ENCODE results near the gene CHAT. TPM values are rescaled to one million over a fixed set of nuclear protein-coding genes. Genes with fewer than 3 reads are reported as not detected.

CHAT gene
- total RNA-seq, 6 experiments from 2014 or later: not detected

- Histone ChIP-seq H3K4me3 (no peak overlapping the region), H3K27me3 (no peaks in the 10 kb centered on the region), H3K27ac (no peak overlapping the region), H3K4me1 (no peaks in the 10 kb centered on the region), H3K36me3 (no peaks in the 10 kb centered on the region), H3K9me3 (no peaks in the 10 kb centered on the region)
- 58% methylated on average over 15 of the region's 15 CpGs for WGBS (ENCODE audit: insufficient coverage, low coverage, low lambda C conversion rate, missing lambda C conversion rate)
- intact Hi-C loops (cut with DNase I): no loop called here
- peak in 1 of 3 donors; percentile 26 for DNase-seq
- no peak for ATAC-seq
- TF ChIP-seq CTCF (IDR thresholded peaks at IDR 0.05) (no peak), POLR2A (IDR thresholded peaks at IDR 0.05) (no peak)
Observed at GRCh38 chr10:49652421-49653272, 38.8 kb downstream of the CHAT start.

- intact Hi-C loops (cut with DNase I): no loop called here
- H3K4me1 ChIP-seq: no peaks in the 10 kb centered on the region
- H3K9me3 ChIP-seq: no peaks in the 10 kb centered on the region
- 55% methylated on average over 3 of the region's 11 CpGs for WGBS (ENCODE audit: insufficient coverage, low coverage, low lambda C conversion rate, missing lambda C conversion rate)
- no peak overlapping the region for H3K4me3 ChIP-seq
- no peaks in the 10 kb centered on the region for H3K27me3 ChIP-seq
- TF ChIP-seq CTCF (IDR thresholded peaks at IDR 0.05): no peak
- no peak for TF ChIP-seq POLR2A (IDR thresholded peaks at IDR 0.05)
- peak in 1 of 3 donors; percentile 22 for DNase-seq
- H3K27ac ChIP-seq: no peak overlapping the region
- no peaks in the 10 kb centered on the region for H3K36me3 ChIP-seq
- ATAC-seq: no peak
Observed at GRCh38 chr10:49653273-49653929, 39.6 kb downstream of the CHAT start.

GRCh38 chr10:49654036-49654693 lies 40.3 kb downstream of the CHAT start:
- no peak overlapping the region for H3K27ac ChIP-seq
- intact Hi-C loops (cut with DNase I): no loop called here
- H3K36me3 ChIP-seq: no peaks in the 10 kb centered on the region
- WGBS (ENCODE audit: insufficient coverage, low coverage, low lambda C conversion rate, missing lambda C conversion rate): 65% methylated on average over 3 of the region's 5 CpGs
- TF ChIP-seq POLR2A (IDR thresholded peaks at IDR 0.05) (no peak), CTCF (IDR thresholded peaks at IDR 0.05) (no peak)
- H3K4me1 ChIP-seq: no peaks in the 10 kb centered on the region
- no peak for ATAC-seq
- DNase-seq: peak in 1 of 3 donors; percentile 31
- no peak overlapping the region for H3K4me3 ChIP-seq
- H3K27me3 ChIP-seq: no peaks in the 10 kb centered on the region
- H3K9me3 ChIP-seq: no peaks in the 10 kb centered on the region

GRCh38 chr10:49655099-49655498 lies 41.3 kb downstream of the CHAT start:
- H3K27ac ChIP-seq: no peak overlapping the region
- intact Hi-C loops (cut with DNase I): no loop called here
- H3K4me1 ChIP-seq: no peaks in the 10 kb centered on the region
- H3K4me3 ChIP-seq: no peak overlapping the region
- H3K9me3 ChIP-seq: no peaks in the 10 kb centered on the region
- no peaks in the 10 kb centered on the region for H3K36me3 ChIP-seq
- no peaks in the 10 kb centered on the region for H3K27me3 ChIP-seq
- 81% methylated on average over 16 of the region's 18 CpGs for WGBS (ENCODE audit: insufficient coverage, low coverage, low lambda C conversion rate, missing lambda C conversion rate)
- no peak for ATAC-seq
- DNase-seq: peak in 1 of 3 donors; percentile 30
- TF ChIP-seq POLR2A (IDR thresholded peaks at IDR 0.05): no peak
- TF ChIP-seq CTCF (IDR thresholded peaks at IDR 0.05): no peak

All from right lobe of liver (tissue), 6 donors.